AML-193 (cell line): ENCODE measurements around the gene POU2F1.

Source experiments
- DNase-seq, 2 experiments: peaks; one replicate each; lab custom pipeline; 2025; lab: John Stamatoyannopoulos, UW

POU2F1 gene

GRCh38 chr1:167423684-167424619 is 203.3 kb downstream of the POU2F1 start:
- DNase-seq = no peak

GRCh38 chr1:167425482-167425881 is 204.8 kb downstream of the POU2F1 start:
- no peak for DNase-seq

GRCh38 chr1:167426716-167427115 is 206.0 kb downstream of the POU2F1 start:
- DNase-seq = no peak

GRCh38 chr1:167427848-167428247 is 207.2 kb downstream of the POU2F1 start:
- no peak for DNase-seq

GRCh38 chr1:167428395-167428794 is 207.7 kb downstream of the POU2F1 start:
- no peak for DNase-seq

- no peak for DNase-seq
Measured at GRCh38 chr1:167429612-167430011, 208.9 kb downstream of the POU2F1 start.

GRCh38 chr1:167430134-167430848 is 209.6 kb downstream of the POU2F1 start:
- no peak for DNase-seq

GRCh38 chr1:167430849-167431242 is 210.2 kb downstream of the POU2F1 start:
- no peak for DNase-seq

GRCh38 chr1:167431261-167431908 is 210.7 kb downstream of the POU2F1 start:
- no peak for DNase-seq

- DNase-seq = no peak
Measured at GRCh38 chr1:167431909-167432650, 211.4 kb downstream of the POU2F1 start.

- no peak for DNase-seq
Measured at GRCh38 chr1:167432780-167433179, 212.1 kb downstream of the POU2F1 start.

GRCh38 chr1:167433884-167434283 is 213.2 kb downstream of the POU2F1 start:
- no peak for DNase-seq

- no peak for DNase-seq
Measured at GRCh38 chr1:167434306-167434705, 213.6 kb downstream of the POU2F1 start.

- DNase-seq = no peak
Measured at GRCh38 chr1:167435484-167435883, 214.8 kb downstream of the POU2F1 start.

GRCh38 chr1:167438171-167439138 is 217.8 kb downstream of the POU2F1 start:
- no peak for DNase-seq

- DNase-seq = no peak
Measured at GRCh38 chr1:167439301-167439988, 218.8 kb downstream of the POU2F1 start.

- no peak for DNase-seq
Measured at GRCh38 chr1:167440345-167440744, 219.7 kb downstream of the POU2F1 start.

GRCh38 chr1:167440776-167441175 is 220.1 kb downstream of the POU2F1 start:
- no peak for DNase-seq

GRCh38 chr1:167441222-167441621 is 220.5 kb downstream of the POU2F1 start:
- DNase-seq = no peak
